ENCODE results near the gene GRK6.

- TF ChIP-seq CTCF (IDR thresholded peaks at IDR 0.05; ENCODE audit: low read length) (peak; percentile 81), EZH2 (optimal IDR thresholded peaks at IDR 0.05; ENCODE audit: low read depth, low read length) (no peak)
Observed at GRCh38 chr5:177455661-177456590, 29.4 kb downstream of the GRK6 start.
